Keratinocyte (primary cell): ENCODE data around the gene GDAP1L1. TPM values are rescaled to one million over a fixed set of nuclear protein-coding genes. Genes with fewer than 3 reads are reported as not detected.

Experiments used
- DNase-seq: peaks from one replicate; pipeline ENCODE4 v3.0.0-alpha.2; 2011; ENCODE audit warnings: low read depth, missing footprints, low spot score
- FAIRE-seq: peaks from 2 replicates; lab custom pipeline; 2011; peaks lifted over from hg19 to GRCh38; lab: Jason Lieb, UNC
- H2AFZ ChIP-seq: 2 replicates; pipeline ENCODE4 v1.6.0; 2012; ENCODE audit warnings: low read length, control low read depth, inconsistent platforms; ENCODE audit not compliant: control insufficient read depth
- H3K27ac ChIP-seq: 2 replicates; pipeline ENCODE4 v1.5.1; 2011; ENCODE audit warnings: low read length; ENCODE audit not compliant: control insufficient read depth, insufficient read depth
- H3K27me3 ChIP-seq: 3 replicates; pipeline ENCODE4 v1.6.0; 2011; ENCODE audit warnings: low read length; ENCODE audit not compliant: control insufficient read depth, insufficient read depth; ENCODE audit errors: extremely low read depth
- H3K36me3 ChIP-seq, 2 experiments: 2 replicates in 1 of 2; 3 replicates in 1 of 2; pipeline ENCODE4 v1.5.1; 2011; ENCODE audit warnings: low read length in 2 of 2, mild to moderate bottlenecking in 1 of 2; ENCODE audit not compliant: control insufficient read depth in 2 of 2, insufficient read depth in 2 of 2; ENCODE audit errors: extremely low read depth in 1 of 2
- H3K4me1 ChIP-seq: 3 replicates; pipeline ENCODE4 v1.5.1; 2011; ENCODE audit warnings: low read length; ENCODE audit not compliant: control insufficient read depth, insufficient read depth; ENCODE audit errors: extremely low read depth
- H3K4me2 ChIP-seq: 3 replicates; pipeline ENCODE4 v1.6.0; 2011; ENCODE audit warnings: low read depth, low read length; ENCODE audit not compliant: control insufficient read depth, insufficient read depth; ENCODE audit errors: extremely low read depth
- H3K4me3 ChIP-seq, 3 experiments: fragments of 200-600 bp in 1 of 3; sonication (generic) in 1 of 3; 2 replicates in 2 of 3; 3 replicates in 1 of 3; pipeline ENCODE4 v1.5.1; 2011 to 2016; ENCODE audit warnings: low read length in 3 of 3, mild to moderate bottlenecking in 3 of 3, control low read depth in 2 of 3, inconsistent platforms in 1 of 3, low read depth in 1 of 3, mixed read lengths in 1 of 3, mixed run types in 1 of 3, moderate library complexity in 1 of 3; ENCODE audit not compliant: control insufficient read depth in 2 of 3, insufficient read depth in 2 of 3; ENCODE audit errors: extremely low read depth in 1 of 3
- H3K79me2 ChIP-seq: 2 replicates; pipeline ENCODE4 v1.6.0; 2012; ENCODE audit warnings: low read length; ENCODE audit not compliant: control insufficient read depth, insufficient read depth
- H3K9ac ChIP-seq: 3 replicates; pipeline ENCODE4 v1.6.0; 2011; ENCODE audit warnings: low read length; ENCODE audit not compliant: control insufficient read depth, insufficient read depth; ENCODE audit errors: extremely low read depth
- H3K9me1 ChIP-seq: 3 replicates; pipeline ENCODE4 v1.6.0; 2011; ENCODE audit warnings: low read length; ENCODE audit not compliant: control insufficient read depth, insufficient read depth; ENCODE audit errors: extremely low read depth
- H3K9me3 ChIP-seq: 2 replicates; pipeline ENCODE4 v1.5.1; 2012; ENCODE audit warnings: low read depth, low read length; ENCODE audit not compliant: control insufficient read depth
- H4K20me1 ChIP-seq: 3 replicates; pipeline ENCODE4 v1.6.0; 2011; ENCODE audit warnings: low read length; ENCODE audit not compliant: control insufficient read depth, insufficient read depth; ENCODE audit errors: extremely low read depth
- EZH2 ChIP-seq: IDR thresholded peaks from one replicate; pipeline ENCODE4 v1.6.1; 2012; ENCODE audit warnings: inconsistent platforms, mild to moderate bottlenecking, low read length, moderate library complexity
- dilution Hi-C: fragments of 300-500 bp; cut with MboI; formaldehyde crosslinking; loops from one replicate; pipeline ENCODE4 v1.7.0; 2020; ENCODE audit warnings: low sequenced_read_pairs; ENCODE audit not compliant: extremely low pct_ligation_motif_present
- polyA plus RNA-seq, 5 experiments: library from polyadenylated mRNA; depleted of rRNA in 3 of 5; stranded (reverse) in 3 of 5; stranded (forward) in 1 of 5; unstranded in 1 of 5; fragments of >200 nt; gene quantifications; 1 replicate in 1 of 5; 2 replicates in 3 of 5; 3 replicates in 1 of 5; pipeline versions ENCODE4 v1.2.1 to v1.2.3, GENCODE V29; 2011 to 2012; ENCODE audit warnings: missing spikeins in 2 of 5, low read depth in 1 of 5, low replicate concordance in 1 of 5
- TF ChIP-seq, protein P1 (sequence below), 3 experiments: IDR thresholded peaks in 1 of 3; conservative IDR thresholded peaks in 1 of 3; optimal IDR thresholded peaks in 1 of 3; 2 replicates in 2 of 3; 3 replicates in 1 of 3; pipeline versions ENCODE3 to v1.5.1; 2011; ENCODE audit warnings: low read length in 3 of 3, mild to moderate bottlenecking in 3 of 3, moderate library complexity in 2 of 3, control low read depth in 1 of 3, inconsistent platforms in 1 of 3; ENCODE audit not compliant: insufficient read depth in 2 of 3; ENCODE audit errors: extremely low read depth in 1 of 3

The GDAP1L1 gene
- polyA plus RNA-seq, 1 donor (not counting 4 experiments of a cell fraction or from before 2014, with no cell fraction given) = not detected

DNA sequence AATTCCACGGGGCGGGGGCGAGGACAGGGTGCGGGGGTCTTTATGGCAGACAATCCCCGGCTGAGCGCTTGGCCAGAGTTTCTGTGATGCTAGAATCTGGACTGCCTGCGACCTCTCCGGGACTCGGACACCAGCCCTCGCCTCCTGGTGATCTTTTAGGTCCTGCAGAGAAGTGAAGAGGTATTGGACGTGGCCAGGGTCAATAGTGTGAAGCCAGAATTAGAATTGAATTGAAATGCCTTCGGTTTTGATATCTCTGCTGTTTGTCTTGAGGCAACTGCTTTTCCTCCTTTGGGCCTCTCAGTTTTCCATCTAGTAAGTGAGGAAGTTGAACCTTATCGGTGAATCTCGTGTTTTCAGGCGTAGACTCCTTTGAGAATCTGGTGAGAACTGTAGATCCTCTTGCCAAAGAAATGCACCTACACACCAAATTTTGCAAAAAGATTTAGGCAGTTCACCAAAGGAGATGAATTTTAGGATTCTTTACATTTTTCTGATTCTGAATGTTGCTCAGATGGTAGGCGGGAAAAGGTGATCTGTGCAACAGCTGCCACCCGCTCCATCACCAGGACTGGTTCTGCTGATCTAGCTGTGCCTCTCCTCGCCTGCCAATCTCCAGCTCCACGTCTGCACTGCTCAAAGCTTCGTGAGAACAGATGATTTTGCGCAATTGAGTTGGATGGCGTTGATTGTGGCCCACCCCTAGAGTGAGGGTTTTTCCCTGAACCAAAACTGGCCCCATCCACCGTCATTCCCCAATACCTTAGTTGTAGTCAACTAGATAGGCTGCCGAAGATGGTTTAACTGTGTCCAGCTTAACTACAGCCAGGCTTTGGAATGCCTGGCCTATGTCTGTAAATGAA, 35.7 kb upstream of the GDAP1L1 start:
- Histone ChIP-seq H3K4me3 (peak overlapping the region; percentile 57 to 89 (median 69)), H3K36me3 (peaks cover 0 to under 1% of the 10 kb centered on the region in 2 experiments), H3K4me2 (peak overlapping the region; percentile 82), H4K20me1 (peaks cover 2% of the 10 kb centered on the region), H3K9me1 (no peaks in the 10 kb centered on the region), H3K9me3 (no peaks in the 10 kb centered on the region), H2AFZ (peak overlapping the region; percentile 0), H3K4me1 (peaks cover 23% of the 10 kb centered on the region), H3K79me2 (peaks cover 37% of the 10 kb centered on the region), H3K9ac (peak overlapping the region; percentile 88), H3K27me3 (no peaks in the 10 kb centered on the region), H3K27ac (peak overlapping the region; percentile 95)
- TF ChIP-seq, protein P1, sequence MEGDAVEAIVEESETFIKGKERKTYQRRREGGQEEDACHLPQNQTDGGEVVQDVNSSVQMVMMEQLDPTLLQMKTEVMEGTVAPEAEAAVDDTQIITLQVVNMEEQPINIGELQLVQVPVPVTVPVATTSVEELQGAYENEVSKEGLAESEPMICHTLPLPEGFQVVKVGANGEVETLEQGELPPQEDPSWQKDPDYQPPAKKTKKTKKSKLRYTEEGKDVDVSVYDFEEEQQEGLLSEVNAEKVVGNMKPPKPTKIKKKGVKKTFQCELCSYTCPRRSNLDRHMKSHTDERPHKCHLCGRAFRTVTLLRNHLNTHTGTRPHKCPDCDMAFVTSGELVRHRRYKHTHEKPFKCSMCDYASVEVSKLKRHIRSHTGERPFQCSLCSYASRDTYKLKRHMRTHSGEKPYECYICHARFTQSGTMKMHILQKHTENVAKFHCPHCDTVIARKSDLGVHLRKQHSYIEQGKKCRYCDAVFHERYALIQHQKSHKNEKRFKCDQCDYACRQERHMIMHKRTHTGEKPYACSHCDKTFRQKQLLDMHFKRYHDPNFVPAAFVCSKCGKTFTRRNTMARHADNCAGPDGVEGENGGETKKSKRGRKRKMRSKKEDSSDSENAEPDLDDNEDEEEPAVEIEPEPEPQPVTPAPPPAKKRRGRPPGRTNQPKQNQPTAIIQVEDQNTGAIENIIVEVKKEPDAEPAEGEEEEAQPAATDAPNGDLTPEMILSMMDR (optimal IDR thresholded peaks at IDR 0.05 in 1 of 3, IDR thresholded peaks at IDR 0.05 in 1 of 3, conservative IDR thresholded peaks at IDR 0.05 in 1 of 3; ENCODE audit: extremely low read depth in 1 of 3, insufficient read depth in 2 of 3, low read length in 3 of 3) = no peak
- no peak for TF ChIP-seq EZH2
- dilution Hi-C loops = loop anchor here (10.0 kb wide), 1 partner anchor 173 kb away; no protein-coding TSS in a partner anchor
- FAIRE-seq (peak; percentile 5), DNase-seq (no peak)

DNA sequence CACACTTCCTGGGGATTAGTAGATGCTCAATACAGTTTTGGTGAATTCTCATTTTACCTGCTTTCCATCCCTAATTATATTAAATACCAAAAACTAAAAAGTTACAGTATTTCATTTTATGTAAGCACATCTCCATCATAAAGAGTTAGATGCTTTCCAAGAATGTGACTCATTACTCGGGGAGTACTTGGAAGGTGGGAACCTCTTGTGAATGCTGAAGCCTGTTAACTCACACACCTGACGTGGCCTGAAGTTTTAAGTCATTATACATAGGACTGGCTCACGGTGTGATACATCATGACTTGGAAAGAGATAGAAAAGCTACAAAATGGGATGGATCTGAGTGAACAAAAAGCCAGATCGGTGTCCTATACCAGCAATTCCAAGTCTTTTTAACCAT, 34.3 kb upstream of the GDAP1L1 start:
- Histone ChIP-seq H3K4me1 (peaks cover 14% of the 10 kb centered on the region), H3K36me3 (no peaks in the 10 kb centered on the region), H3K4me3 (no peak overlapping the region), H3K4me2 (peak overlapping the region; percentile 82), H4K20me1 (peaks cover 2% of the 10 kb centered on the region), H3K9me1 (no peaks in the 10 kb centered on the region), H3K9me3 (no peaks in the 10 kb centered on the region), H2AFZ (no peak overlapping the region), H3K27me3 (no peaks in the 10 kb centered on the region), H3K79me2 (peaks cover 25% of the 10 kb centered on the region), H3K9ac (peak overlapping the region; percentile 88), H3K27ac (peak overlapping the region; percentile 95)
- no peak for TF ChIP-seq EZH2
- TF ChIP-seq, protein P1 (optimal IDR thresholded peaks at IDR 0.05 in 1 of 3, IDR thresholded peaks at IDR 0.05 in 1 of 3, conservative IDR thresholded peaks at IDR 0.05 in 1 of 3; ENCODE audit: extremely low read depth in 1 of 3, insufficient read depth in 2 of 3, low read length in 3 of 3) = no peak
- dilution Hi-C loops = loop anchor here (10.0 kb wide), 1 partner anchor 172 kb away; no protein-coding TSS in a partner anchor
- peak; percentile 79 for DNase-seq
- peak; percentile 76 for FAIRE-seq
